ENCODE data around the gene PCP4. TPM values are rescaled to one million over a fixed set of nuclear protein-coding genes. Genes with fewer than 3 reads are reported as not detected.

The PCP4 gene
- total and polyA plus RNA-seq, 9 of the 15 experiments (the other 6 are each of a cell fraction or from before 2014, with no cell fraction given): not detected

- TF ChIP-seq GMEB1 (CRISPR knock-in tag; IDR thresholded peaks at IDR 0.05) (no peak), SRSF3 (IDR thresholded peaks at IDR 0.05; ENCODE audit: insufficient read depth, low read length) (no peak), ZFP91 (CRISPR knock-in tag; IDR thresholded peaks at IDR 0.05) (no peak), ETV6 (IDR thresholded peaks at IDR 0.05; ENCODE audit: borderline replicate concordance in 1 of 2, low read depth in 2 of 2, low read length in 1 of 2) (no peak), ETV6 (CRISPR knock-in tag; IDR thresholded peaks at IDR 0.05; ENCODE audit: borderline replicate concordance) (no peak)
- TF ChIP-seq, protein P1, sequence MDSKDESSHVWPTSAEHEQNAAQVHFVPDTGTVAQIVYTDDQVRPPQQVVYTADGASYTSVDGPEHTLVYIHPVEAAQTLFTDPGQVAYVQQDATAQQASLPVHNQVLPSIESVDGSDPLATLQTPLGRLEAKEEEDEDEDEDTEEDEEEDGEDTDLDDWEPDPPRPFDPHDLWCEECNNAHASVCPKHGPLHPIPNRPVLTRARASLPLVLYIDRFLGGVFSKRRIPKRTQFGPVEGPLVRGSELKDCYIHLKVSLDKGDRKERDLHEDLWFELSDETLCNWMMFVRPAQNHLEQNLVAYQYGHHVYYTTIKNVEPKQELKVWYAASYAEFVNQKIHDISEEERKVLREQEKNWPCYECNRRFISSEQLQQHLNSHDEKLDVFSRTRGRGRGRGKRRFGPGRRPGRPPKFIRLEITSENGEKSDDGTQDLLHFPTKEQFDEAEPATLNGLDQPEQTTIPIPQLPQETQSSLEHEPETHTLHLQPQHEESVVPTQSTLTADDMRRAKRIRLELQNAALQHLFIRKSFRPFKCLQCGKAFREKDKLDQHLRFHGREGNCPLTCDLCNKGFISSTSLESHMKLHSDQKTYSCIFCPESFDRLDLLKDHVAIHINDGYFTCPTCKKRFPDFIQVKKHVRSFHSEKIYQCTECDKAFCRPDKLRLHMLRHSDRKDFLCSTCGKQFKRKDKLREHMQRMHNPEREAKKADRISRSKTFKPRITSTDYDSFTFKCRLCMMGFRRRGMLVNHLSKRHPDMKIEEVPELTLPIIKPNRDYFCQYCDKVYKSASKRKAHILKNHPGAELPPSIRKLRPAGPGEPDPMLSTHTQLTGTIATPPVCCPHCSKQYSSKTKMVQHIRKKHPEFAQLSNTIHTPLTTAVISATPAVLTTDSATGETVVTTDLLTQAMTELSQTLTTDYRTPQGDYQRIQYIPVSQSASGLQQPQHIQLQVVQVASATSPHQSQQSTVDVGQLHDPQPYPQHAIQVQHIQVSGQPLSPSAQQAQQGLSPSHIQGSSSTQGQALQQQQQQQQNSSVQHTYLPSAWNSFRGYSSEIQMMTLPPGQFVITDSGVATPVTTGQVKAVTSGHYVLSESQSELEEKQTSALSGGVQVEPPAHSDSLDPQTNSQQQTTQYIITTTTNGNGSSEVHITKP (IDR thresholded peaks at IDR 0.05; ENCODE audit: partially characterized antibody): no peak
- TF ChIP-seq, protein P2, sequence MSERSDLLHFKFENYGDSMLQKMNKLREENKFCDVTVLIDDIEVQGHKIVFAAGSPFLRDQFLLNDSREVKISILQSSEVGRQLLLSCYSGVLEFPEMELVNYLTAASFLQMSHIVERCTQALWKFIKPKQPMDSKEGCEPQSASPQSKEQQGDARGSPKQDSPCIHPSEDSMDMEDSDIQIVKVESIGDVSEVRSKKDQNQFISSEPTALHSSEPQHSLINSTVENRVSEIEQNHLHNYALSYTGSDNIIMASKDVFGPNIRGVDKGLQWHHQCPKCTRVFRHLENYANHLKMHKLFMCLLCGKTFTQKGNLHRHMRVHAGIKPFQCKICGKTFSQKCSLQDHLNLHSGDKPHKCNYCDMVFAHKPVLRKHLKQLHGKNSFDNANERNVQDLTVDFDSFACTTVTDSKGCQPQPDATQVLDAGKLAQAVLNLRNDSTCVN (CRISPR knock-in tag; IDR thresholded peaks at IDR 0.05): no peak
Measured at GRCh38 chr21:39845571-39846130, 21.6 kb upstream of the PCP4 start (continued).

Data from K562 (cell line).